Vagina (tissue), 2 donors: Measurements from ENCODE around the gene C13orf46.

Experiments used
- POLR2A ChIP-seq, 2 donors: fragments of 450-650 bp; IDR thresholded peaks; one replicate each; pipeline ENCODE4 v1.6.1; 2017; ENCODE audit warnings: antibody characterized with exemption in 2 of 2, mild to moderate bottlenecking in 2 of 2, moderate library complexity in 2 of 2
- POLR2AphosphoS5 ChIP-seq, 2 donors: sonication (generic); formaldehyde crosslinking; IDR thresholded peaks; one replicate each; pipeline ENCODE4 v1.9.0; 2017; ENCODE audit warnings: antibody characterized with exemption in 2 of 2, mild to moderate bottlenecking in 2 of 2, low read depth in 1 of 2; ENCODE audit not compliant: insufficient read depth in 1 of 2
- TF ChIP-seq, protein P1 (sequence below), 3 experiments: fragments of 450-650 bp in 2 of 3; fragments of 200-600 bp in 1 of 3; sonication (generic) in 1 of 3; IDR thresholded peaks; one replicate each; pipeline ENCODE4 v1.5.1; 2017 to 2019; ENCODE audit warnings: antibody characterized with exemption in 3 of 3, mild to moderate bottlenecking in 2 of 3, moderate library complexity in 2 of 3

DNA sequence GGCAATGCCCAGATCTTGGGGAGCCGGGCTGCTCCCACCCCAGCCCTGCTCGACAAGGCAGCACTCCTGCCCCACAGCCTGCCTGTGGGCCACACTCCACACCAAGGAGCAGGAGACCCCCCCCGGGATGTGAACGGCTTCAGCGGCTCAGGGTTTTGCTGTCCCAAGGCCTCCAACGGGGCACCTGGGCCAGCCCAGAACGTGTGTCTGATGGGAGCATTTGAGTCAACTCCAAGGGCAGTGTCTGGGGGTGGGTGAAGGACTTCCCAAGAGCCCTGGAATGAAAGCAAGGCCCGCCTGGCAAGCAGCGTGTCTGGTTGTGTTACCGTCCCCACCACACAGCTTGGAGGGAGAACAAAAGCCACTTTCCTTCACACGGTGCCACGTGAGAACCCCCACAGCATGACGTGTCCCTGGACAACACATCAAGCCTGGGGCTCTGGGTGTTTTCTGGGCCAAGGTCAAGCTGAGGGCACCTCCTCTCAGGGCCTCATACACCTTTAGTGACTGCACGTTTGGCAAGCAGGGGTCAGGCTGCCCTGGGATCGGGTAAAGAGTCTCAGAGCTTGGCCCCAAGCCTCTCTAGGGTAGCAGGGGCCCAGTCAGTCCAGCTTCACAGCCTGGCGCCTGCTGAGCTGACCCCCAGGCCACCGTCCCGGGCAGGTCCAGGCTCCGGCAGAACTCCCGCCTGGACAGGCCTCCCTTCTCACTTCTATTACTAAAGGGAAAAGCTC lies 6.0 kb downstream of the C13orf46 start:
- TF ChIP-seq, protein P1, sequence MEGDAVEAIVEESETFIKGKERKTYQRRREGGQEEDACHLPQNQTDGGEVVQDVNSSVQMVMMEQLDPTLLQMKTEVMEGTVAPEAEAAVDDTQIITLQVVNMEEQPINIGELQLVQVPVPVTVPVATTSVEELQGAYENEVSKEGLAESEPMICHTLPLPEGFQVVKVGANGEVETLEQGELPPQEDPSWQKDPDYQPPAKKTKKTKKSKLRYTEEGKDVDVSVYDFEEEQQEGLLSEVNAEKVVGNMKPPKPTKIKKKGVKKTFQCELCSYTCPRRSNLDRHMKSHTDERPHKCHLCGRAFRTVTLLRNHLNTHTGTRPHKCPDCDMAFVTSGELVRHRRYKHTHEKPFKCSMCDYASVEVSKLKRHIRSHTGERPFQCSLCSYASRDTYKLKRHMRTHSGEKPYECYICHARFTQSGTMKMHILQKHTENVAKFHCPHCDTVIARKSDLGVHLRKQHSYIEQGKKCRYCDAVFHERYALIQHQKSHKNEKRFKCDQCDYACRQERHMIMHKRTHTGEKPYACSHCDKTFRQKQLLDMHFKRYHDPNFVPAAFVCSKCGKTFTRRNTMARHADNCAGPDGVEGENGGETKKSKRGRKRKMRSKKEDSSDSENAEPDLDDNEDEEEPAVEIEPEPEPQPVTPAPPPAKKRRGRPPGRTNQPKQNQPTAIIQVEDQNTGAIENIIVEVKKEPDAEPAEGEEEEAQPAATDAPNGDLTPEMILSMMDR (IDR thresholded peaks at IDR 0.05), result no peak
- TF ChIP-seq POLR2AphosphoS5 (IDR thresholded peaks at IDR 0.05; ENCODE audit: insufficient read depth in 1 of 2, low read depth in 1 of 2) (no peak), POLR2A (IDR thresholded peaks at IDR 0.05) (no peak)
